ENCODE measurements around the gene TMCC2.

Gene TMCC2

DNA sequence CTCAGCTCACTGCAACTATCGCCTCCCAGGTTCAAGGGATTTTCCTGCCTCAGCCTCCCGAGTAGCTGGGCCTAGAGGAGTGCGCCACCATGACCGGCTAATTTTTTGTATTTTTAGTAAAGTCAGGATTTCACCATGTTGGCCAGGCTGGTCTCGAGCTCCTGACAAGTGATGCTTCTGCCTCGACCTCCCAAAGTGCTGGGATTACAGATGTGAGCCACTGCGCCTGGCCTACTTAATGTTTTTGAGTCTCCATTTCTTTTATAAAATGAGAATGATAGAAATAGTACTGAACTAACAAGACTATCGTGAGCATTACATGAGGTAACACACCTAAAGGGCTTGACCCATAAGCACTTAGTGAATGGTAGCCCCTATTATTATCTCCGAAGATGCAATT lies 72.4 kb downstream of the TMCC2 start:
- no peak overlapping the region for H3K4me3 ChIP-seq (replicated peaks; ENCODE audit: low read depth, low read length)
- TF ChIP-seq, protein P1, sequence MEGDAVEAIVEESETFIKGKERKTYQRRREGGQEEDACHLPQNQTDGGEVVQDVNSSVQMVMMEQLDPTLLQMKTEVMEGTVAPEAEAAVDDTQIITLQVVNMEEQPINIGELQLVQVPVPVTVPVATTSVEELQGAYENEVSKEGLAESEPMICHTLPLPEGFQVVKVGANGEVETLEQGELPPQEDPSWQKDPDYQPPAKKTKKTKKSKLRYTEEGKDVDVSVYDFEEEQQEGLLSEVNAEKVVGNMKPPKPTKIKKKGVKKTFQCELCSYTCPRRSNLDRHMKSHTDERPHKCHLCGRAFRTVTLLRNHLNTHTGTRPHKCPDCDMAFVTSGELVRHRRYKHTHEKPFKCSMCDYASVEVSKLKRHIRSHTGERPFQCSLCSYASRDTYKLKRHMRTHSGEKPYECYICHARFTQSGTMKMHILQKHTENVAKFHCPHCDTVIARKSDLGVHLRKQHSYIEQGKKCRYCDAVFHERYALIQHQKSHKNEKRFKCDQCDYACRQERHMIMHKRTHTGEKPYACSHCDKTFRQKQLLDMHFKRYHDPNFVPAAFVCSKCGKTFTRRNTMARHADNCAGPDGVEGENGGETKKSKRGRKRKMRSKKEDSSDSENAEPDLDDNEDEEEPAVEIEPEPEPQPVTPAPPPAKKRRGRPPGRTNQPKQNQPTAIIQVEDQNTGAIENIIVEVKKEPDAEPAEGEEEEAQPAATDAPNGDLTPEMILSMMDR (IDR thresholded peaks at IDR 0.05; ENCODE audit: low read depth, low read length, missing control alignments), result no peak
- DNase-seq (ENCODE audit: extremely low read depth, low read depth), result no peak

DNA sequence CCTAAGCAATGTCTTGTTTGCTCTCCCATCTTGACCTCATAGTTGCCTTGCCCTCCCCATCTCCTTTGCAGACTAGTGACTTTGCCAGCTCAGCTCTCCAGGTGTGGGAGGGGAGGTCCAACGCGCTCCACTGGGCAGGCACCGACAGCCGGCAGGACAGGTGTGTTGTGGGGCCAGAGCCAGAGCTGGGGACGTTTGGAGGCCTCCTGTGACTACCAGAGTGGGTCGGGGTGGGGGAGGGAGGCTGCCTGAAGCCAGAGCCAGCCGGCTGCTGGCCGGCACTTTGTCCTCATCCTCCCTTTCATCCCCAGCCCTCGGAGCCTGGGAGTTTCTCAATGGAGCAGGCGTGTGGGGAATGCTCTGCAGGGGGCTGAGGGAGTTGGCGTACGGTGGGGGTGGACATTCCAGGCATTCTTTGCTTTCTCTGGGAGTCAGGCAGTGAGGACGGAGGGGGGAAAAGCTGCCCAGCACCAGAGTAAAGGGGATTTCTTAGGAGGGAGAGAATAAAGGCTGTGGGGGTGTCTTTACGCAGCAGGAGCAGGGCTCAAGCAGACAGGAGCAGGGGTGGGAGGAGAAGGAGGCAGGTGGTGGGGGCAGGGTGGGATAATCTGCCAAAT lies 73.6 kb downstream of the TMCC2 start:
- H3K4me3 ChIP-seq (replicated peaks; ENCODE audit: low read depth, low read length), result no peak overlapping the region
- TF ChIP-seq, protein P1 (IDR thresholded peaks at IDR 0.05; ENCODE audit: low read depth, low read length, missing control alignments), result no peak
- DNase-seq (ENCODE audit: extremely low read depth, low read depth), result peak; percentile 73

DNA sequence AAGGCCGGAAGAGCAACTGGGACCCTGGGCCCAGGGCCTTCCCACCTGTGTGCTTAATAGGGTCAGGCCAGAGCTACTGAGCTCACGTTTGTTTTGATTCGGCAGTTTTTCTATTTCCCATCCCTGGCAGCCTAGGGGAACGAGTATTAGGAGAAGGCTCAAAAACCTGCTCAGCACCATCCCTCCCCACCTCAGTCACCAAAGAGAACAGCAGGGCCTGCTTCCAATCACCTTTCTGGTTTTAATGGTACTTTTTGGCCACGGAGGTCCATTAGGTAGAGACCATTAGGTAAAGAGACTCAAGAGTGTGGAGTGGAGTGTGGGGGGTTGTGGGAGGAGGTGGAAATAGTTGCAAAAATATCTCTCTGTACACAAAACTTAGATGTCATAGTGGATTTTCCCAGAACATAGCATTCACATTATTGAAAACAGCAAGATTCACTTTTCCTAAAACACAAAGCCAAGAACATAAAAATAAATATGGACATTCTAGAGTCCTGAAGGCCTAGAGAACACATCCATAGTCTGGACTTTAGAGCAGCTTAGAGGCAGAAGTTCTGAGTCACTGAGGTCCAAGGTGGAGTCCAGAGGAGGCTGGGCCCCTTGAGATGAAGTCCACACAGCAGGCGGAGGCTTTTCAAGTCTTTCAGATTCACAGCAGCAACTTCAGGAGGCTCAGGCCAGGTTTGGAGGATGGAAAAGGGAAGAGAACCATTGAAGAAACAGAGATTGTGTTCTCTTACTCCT lies 74.3 kb downstream of the TMCC2 start:
- H3K4me3 ChIP-seq (replicated peaks; ENCODE audit: low read depth, low read length), result no peak overlapping the region
- TF ChIP-seq, protein P1 (IDR thresholded peaks at IDR 0.05; ENCODE audit: low read depth, low read length, missing control alignments), result no peak
- no peak for DNase-seq (ENCODE audit: extremely low read depth, low read depth)

DNA sequence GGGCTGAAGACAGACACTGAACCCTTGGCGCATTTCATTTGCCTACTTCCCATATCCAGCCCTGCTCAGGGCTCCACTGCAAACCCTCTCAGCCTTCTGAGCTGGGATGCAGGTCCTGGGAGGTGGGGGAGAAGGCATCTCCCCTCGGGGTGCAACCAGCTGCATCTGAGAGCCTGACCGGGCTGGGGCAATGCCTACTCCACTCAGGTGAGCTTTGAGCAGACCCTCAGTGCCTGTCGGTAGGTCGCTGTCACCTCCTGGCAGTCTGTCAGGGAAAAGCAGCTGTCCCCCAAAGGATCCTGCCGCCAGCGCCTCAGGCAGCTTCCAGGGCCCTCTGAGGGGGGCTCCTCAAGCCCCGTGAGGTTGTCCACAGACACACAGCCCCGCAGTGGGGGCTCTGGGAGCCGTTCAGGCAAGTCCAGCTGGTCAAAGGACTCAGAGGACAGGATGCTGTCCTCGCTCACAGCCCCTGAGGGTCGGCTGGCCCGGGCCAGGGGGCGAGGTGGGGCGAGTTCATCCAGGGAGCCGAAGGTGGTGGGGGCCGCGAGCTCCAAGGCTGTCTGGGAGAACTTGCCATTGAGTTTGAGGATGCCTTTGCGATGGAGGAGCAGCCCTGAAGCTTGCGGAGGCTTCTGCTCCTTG lies 75.6 kb downstream of the TMCC2 start:
- TF ChIP-seq, protein P1 (IDR thresholded peaks at IDR 0.05; ENCODE audit: low read depth, low read length, missing control alignments), result no peak
- DNase-seq (ENCODE audit: extremely low read depth, low read depth), result no peak
- H3K4me3 ChIP-seq (replicated peaks; ENCODE audit: low read depth, low read length), result no peak overlapping the region

- TF ChIP-seq, protein P1 (IDR thresholded peaks at IDR 0.05; ENCODE audit: low read depth, low read length, missing control alignments), result no peak
- no peak overlapping the region for H3K4me3 ChIP-seq (replicated peaks; ENCODE audit: low read depth, low read length)
Measured at GRCh38 chr1:205304046-205304694, 76.4 kb downstream of the TMCC2 start.

DNA sequence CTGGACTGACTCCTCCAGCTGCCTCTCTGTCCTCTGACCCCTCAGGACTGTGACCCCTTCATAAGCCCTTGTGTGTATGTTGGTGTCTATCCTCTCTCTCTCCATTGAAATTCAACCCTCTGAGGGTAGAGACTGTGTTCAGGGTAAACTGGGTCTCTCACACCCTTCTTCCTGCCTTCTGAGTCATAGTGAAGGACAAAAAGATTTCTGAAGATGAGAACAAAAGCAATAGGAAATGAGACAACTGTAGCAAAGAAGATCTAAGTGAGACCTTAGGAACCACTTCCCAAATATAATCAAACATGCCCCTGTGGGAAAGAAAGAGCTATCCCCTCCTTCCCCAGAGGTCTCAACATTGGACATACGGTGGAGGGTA lies 76.9 kb downstream of the TMCC2 start:
- no peak for DNase-seq (ENCODE audit: extremely low read depth, low read depth)
- TF ChIP-seq, protein P1 (IDR thresholded peaks at IDR 0.05; ENCODE audit: low read depth, low read length, missing control alignments), result no peak
- H3K4me3 ChIP-seq (replicated peaks; ENCODE audit: low read depth, low read length), result no peak overlapping the region

More at GRCh38 chr1:205304046-205304694, 76.4 kb downstream of the TMCC2 start:
- DNase-seq (ENCODE audit: extremely low read depth, low read depth), result no peak
